ENCODE measurements around the gene CD83. TPM values are rescaled to one million over a fixed set of nuclear protein-coding genes. Genes with fewer than 3 reads are reported as not detected.

Gene CD83
- total RNA-seq, 1 donor: 1.4 TPM

DNA sequence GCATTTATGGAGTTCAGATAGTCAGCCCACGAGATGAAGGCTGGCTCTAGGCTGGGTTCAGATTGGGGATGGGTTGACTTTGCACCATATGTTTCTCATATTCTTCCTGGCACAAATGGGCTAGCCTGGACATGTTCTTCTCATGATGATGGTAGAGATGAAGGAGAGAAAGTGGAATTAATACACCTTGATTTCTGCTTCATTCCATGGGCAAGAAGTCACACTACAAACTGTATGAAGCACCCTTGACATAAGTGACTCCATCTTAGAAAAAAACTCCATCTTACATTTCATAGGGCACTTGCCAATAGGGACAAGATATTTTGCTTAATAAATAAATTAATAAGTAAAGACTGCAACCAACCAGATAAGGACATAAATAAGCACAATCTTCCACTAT lies 12.0 kb upstream of the CD83 start:
- Histone ChIP-seq H3K4me3 (ENCODE audit: insufficient read depth, low read length) (no peak overlapping the region), H3K27me3 (ENCODE audit: insufficient read depth, low read length) (peaks cover 10% of the 10 kb centered on the region), H3K36me3 (ENCODE audit: insufficient read depth, low read length) (no peaks in the 10 kb centered on the region), H3K79me2 (ENCODE audit: insufficient read depth, low read length) (no peaks in the 10 kb centered on the region), H3K27ac (ENCODE audit: low read depth, low read length) (no peak overlapping the region), H2AFZ (ENCODE audit: low read length) (no peak overlapping the region), H3K4me1 (ENCODE audit: insufficient read depth, low read length) (no peaks in the 10 kb centered on the region), H3K4me2 (ENCODE audit: insufficient read depth, low read length) (no peak overlapping the region), H3K9me3 (ENCODE audit: low read depth, low read length) (no peaks in the 10 kb centered on the region), H4K20me1 (ENCODE audit: insufficient read depth, low read length) (no peaks in the 10 kb centered on the region)
- no peak for DNase-seq (ENCODE audit: insufficient read length, low spot score, missing footprints)
- TF ChIP-seq, protein P1, sequence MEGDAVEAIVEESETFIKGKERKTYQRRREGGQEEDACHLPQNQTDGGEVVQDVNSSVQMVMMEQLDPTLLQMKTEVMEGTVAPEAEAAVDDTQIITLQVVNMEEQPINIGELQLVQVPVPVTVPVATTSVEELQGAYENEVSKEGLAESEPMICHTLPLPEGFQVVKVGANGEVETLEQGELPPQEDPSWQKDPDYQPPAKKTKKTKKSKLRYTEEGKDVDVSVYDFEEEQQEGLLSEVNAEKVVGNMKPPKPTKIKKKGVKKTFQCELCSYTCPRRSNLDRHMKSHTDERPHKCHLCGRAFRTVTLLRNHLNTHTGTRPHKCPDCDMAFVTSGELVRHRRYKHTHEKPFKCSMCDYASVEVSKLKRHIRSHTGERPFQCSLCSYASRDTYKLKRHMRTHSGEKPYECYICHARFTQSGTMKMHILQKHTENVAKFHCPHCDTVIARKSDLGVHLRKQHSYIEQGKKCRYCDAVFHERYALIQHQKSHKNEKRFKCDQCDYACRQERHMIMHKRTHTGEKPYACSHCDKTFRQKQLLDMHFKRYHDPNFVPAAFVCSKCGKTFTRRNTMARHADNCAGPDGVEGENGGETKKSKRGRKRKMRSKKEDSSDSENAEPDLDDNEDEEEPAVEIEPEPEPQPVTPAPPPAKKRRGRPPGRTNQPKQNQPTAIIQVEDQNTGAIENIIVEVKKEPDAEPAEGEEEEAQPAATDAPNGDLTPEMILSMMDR (IDR thresholded peaks at IDR 0.05; ENCODE audit: extremely low read depth, low read depth, low read length): no peak

- Histone ChIP-seq H3K27me3 (ENCODE audit: insufficient read depth, low read length) (peaks cover 10% of the 10 kb centered on the region), H3K36me3 (ENCODE audit: insufficient read depth, low read length) (no peaks in the 10 kb centered on the region)
- TF ChIP-seq, protein P1 (IDR thresholded peaks at IDR 0.05; ENCODE audit: extremely low read depth, low read depth, low read length): no peak
Observed at GRCh38 chr6:14107000-14107399, 10.6 kb upstream of the CD83 start.

GRCh38 chr6:14107711-14108494 lies 9.7 kb upstream of the CD83 start:
- Histone ChIP-seq H3K79me2 (ENCODE audit: insufficient read depth, low read length) (no peaks in the 10 kb centered on the region), H3K4me1 (ENCODE audit: insufficient read depth, low read length) (no peaks in the 10 kb centered on the region), H2AFZ (ENCODE audit: low read length) (no peak overlapping the region), H3K9me3 (ENCODE audit: low read depth, low read length) (no peaks in the 10 kb centered on the region), H3K27me3 (ENCODE audit: insufficient read depth, low read length) (peaks cover 10% of the 10 kb centered on the region), H3K27ac (ENCODE audit: low read depth, low read length) (no peak overlapping the region), H3K36me3 (ENCODE audit: insufficient read depth, low read length) (no peaks in the 10 kb centered on the region), H3K4me2 (ENCODE audit: insufficient read depth, low read length) (no peak overlapping the region), H3K4me3 (ENCODE audit: insufficient read depth, low read length) (no peak overlapping the region), H4K20me1 (ENCODE audit: insufficient read depth, low read length) (no peaks in the 10 kb centered on the region)
- DNase-seq (ENCODE audit: insufficient read length, low spot score, missing footprints): no peak
- TF ChIP-seq, protein P1 (IDR thresholded peaks at IDR 0.05; ENCODE audit: extremely low read depth, low read depth, low read length): no peak

More at GRCh38 chr6:14107000-14107399, 10.6 kb upstream of the CD83 start:
- Histone ChIP-seq H3K9me3 (ENCODE audit: low read depth, low read length) (no peaks in the 10 kb centered on the region), H2AFZ (ENCODE audit: low read length) (no peak overlapping the region), H3K79me2 (ENCODE audit: insufficient read depth, low read length) (no peaks in the 10 kb centered on the region), H3K4me2 (ENCODE audit: insufficient read depth, low read length) (no peak overlapping the region), H3K27ac (ENCODE audit: low read depth, low read length) (no peak overlapping the region), H4K20me1 (ENCODE audit: insufficient read depth, low read length) (no peaks in the 10 kb centered on the region), H3K4me3 (ENCODE audit: insufficient read depth, low read length) (no peak overlapping the region), H3K4me1 (ENCODE audit: insufficient read depth, low read length) (no peaks in the 10 kb centered on the region)
- no peak for DNase-seq (ENCODE audit: insufficient read length, low spot score, missing footprints)

DNA sequence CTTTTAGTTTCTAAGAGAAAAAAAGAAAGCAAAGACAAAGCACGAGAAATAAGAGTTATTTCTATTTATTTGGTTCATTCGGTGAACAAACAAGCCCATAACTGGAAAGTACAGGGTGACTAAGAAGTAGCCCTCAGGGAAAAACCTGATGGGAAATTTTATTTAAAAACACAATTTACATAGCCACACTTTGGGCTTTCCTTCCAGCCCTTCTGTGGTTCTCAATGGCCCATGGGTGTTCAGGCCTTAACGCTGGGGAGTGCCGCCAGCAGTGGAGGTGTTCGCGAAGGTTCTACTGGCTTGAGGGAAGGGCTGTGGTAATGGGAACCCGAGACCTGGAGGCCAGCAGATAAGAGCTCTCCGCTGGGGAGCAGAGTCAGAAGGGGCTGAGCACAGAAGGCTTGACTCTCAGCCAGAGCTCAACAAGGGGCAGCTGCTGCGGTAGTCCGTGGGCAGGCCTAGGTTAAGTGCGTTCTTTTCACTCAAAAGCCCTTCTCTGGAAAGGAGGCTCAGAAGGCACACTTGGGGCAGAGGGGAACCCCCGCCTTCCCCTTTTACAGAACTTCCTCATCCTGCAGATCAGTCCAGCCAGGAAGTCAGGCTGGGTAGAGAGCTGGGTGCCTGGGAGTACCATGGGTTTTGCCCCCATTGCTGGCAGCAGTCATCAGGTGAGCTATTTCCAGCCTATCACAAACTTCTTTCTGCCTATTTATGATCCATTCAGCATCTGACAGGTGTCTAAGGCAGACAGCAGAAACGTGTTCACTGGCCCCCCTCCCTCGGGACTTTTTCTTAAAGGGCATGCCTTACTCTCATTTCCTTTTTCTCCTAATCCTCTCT lies 8.8 kb upstream of the CD83 start:
- H3K4me2 ChIP-seq (ENCODE audit: insufficient read depth, low read length): no peak overlapping the region
- no peaks in the 10 kb centered on the region for H3K36me3 ChIP-seq (ENCODE audit: insufficient read depth, low read length)
- no peak overlapping the region for H3K4me3 ChIP-seq (ENCODE audit: insufficient read depth, low read length)
- no peaks in the 10 kb centered on the region for H3K4me1 ChIP-seq (ENCODE audit: insufficient read depth, low read length)
- no peaks in the 10 kb centered on the region for H3K9me3 ChIP-seq (ENCODE audit: low read depth, low read length)
- H2AFZ ChIP-seq (ENCODE audit: low read length): no peak overlapping the region
- H3K27me3 ChIP-seq (ENCODE audit: insufficient read depth, low read length): peaks cover 10% of the 10 kb centered on the region
- H3K79me2 ChIP-seq (ENCODE audit: insufficient read depth, low read length): no peaks in the 10 kb centered on the region
- no peak for DNase-seq (ENCODE audit: insufficient read length, low spot score, missing footprints)
- H4K20me1 ChIP-seq (ENCODE audit: insufficient read depth, low read length): no peaks in the 10 kb centered on the region
- H3K27ac ChIP-seq (ENCODE audit: low read depth, low read length): no peak overlapping the region
- TF ChIP-seq, protein P1 (IDR thresholded peaks at IDR 0.05; ENCODE audit: extremely low read depth, low read depth, low read length): no peak

Measured in osteoblast (primary cell).